A172 (cell line): ENCODE data around the gene RTL10. TPM values are rescaled to one million over a fixed set of nuclear protein-coding genes. Genes with fewer than 3 reads are reported as not detected.
A peak's percentile ranks its signal among the peaks of the same experiment; 100 is the strongest.

ENCODE experiments used
- DNase-seq: peaks from one replicate; pipeline ENCODE4 v3.0.0-alpha.2; 2015; ENCODE audit warnings: low spot score
- total RNA-seq: library from RNA; depleted of rRNA; stranded (reverse); fragments of >200 nt; shearing (Covaris generic); gene quantifications from 2 replicates; pipeline ENCODE4 v1.2.3, GENCODE V29; 2014

Gene RTL10
- total RNA-seq, 1 experiment from 2014 or later: 11.7 TPM

DNA sequence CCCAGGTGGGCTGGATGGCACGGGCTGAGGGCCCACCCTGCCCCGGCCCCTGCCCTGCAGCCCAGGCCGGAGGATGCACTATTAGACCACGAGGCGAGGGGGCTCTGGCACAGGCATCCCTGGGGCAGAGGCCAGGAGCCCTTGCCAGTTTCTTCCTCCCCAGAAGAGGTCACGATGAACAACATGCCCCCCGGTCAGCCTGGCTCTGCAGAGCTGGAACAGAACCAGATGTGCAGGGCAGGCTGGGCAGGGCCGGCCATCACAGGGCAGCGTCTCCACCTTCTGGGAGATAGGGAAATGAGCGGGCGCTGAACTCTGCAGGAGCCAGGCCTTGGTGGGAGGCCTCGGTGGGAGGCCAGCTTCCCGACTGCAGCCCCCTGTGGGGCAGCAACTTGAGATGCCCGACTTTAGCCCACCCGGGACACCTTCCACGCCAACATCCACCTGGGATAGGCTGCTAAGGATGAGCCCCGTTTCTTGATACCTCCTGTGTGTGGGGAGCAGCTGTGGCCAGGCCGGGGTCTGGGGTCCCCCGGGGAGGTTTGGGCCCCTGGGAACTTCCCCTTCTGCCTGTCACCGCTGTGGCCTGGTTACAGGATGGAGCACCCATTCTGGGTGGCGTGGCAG lies 21.8 kb upstream of the RTL10 start:
- DNase-seq: peak; percentile 51

- peak; percentile 63 for DNase-seq
These were observed 21.0 kb upstream of the RTL10 start for GRCh38 chr22:19875531-19876313.

DNA sequence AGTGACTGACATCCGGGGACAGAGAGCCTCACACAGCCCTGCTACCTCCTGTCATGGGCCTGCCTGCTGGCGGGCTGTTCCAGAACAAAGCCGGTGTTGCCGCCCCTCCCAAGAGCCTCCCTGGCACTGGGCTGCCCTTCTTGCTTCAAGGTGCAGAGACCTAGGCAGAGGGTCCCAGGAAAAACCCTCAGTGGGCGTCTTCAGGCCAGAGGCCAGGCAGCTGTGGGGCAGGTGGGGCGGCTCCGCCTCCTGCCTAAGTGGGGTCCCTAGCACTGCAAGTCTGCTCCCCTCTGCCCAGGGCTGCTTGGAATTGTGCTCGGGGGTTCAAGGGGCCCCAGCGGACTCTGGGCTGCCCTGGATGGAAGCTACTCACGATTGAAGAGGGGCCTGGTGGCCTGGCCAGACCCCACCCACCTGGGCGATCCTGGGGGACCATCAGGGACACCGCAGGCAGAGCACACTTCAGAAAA lies 20.4 kb upstream of the RTL10 start:
- no peak for DNase-seq

DNA sequence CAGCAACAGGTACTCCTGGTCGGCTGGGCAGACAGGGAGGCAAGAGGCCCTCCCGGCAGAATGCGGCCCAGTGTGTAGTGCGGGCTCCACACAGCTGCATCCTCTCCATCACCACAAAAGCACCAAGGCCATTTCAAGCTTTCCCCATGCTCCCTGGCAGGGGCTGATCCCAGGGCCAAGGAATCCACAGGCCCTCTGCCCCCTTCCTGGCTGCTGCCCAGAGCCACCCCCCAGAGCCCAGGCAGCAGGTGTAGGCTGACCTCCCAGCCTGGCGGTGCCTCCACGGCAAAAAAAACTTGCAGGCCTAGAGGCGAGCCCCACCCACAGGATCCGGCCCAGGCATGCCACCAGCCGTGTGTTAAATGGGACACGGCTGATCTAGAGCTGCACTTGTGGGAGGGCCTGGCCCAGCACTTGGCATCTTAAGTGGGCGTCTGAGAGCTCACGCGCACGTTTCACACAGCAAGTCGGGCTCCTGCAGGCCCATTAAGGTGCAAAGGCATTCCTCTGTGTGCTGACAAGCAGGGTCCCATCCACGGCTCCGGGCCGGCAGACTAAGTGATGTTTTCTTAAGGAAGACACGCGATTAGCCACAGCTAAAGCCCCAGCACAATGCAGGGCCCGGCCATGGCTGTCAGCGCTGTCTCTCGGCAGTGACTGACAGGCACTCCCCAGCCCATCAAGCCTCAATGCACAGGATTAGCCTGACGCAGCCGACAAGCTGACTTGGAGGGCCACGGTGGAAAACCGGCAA lies 19.8 kb upstream of the RTL10 start:
- no peak for DNase-seq

DNA sequence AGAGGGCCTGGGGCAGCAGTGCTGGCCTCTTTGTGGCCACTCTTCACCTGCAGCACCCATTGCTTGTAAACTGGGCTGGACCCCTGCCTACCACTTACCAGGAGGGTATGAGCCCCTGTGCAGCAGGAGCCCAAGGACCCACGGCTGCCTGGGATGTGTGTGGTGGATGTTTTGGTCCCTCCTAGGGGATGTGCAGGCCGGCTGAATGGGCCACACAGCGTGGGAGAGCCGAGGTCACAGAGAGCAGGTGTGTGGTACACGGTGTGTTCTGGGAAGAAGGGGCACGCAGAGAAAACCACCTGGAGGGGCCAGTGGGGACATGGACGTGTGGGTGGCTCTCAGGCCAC lies 19.3 kb upstream of the RTL10 start:
- no peak for DNase-seq

GRCh38 chr22:19873138-19873959 lies 18.7 kb upstream of the RTL10 start:
- DNase-seq: no peak

DNA sequence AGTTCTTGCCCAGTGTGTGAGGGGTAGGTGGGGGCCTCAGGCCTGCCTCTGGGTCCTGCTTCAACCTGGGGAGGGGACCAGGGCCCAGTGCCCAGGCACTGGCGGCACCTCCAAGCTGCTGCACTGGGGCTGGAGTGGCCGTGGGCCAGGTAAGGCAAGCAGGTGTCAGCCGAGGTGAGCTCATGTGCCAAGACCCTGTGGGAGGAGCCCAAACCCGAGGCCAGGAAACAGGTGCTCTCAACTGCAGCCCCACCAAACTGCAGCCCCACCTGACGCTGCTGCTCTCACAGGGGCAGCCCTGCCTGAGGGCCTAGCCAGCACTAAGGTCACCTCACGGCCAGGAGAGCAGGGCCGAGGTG lies 18.1 kb upstream of the RTL10 start:
- no peak for DNase-seq

DNA sequence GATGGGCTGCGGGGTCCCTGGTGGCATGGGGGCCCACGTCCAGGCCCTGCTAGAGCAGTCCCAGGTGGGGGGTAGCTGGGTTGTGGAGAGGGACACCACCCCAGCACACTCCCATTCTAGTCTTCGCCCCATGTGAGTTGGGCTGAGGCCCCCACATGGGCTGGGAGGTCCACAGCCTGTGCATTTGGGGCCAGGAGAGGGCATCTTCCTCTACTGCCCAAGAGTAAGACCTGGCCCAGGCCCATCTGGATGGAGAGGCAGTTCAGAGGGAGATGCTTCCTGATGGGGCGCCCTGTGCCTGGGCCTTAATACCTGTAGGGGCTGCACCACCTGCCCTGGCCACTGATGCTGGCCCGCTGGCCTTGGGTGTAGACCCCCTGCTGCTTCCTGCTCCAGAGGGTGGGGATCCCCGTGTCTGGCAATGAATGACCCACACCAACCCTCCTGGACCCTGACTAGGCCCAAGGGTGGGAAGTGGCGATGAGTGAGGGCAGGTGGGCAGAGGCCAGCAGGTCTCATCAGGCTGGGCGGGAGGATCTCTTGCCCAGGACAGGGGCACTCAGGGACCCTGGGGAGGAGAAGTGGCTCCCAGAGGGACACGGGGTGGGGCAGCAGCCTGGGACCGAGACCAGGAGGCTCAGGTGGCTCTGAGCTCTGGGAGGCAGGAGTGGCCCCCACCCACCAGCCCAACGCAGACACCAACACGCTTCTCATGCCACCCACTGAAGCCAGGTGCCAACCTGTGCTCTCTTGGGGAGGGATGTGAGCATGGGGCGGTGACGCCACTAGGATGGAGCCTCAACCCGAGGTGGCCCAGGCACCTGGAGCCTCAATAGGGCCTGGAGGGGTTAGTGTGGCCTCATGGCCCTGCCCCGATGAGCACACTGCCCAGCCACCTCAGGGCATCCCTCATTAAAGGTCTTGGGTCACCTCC lies 17.4 kb upstream of the RTL10 start:
- no peak for DNase-seq

- no peak for DNase-seq
These were observed 16.6 kb upstream of the RTL10 start for GRCh38 chr22:19871023-19871844.

GRCh38 chr22:19870153-19871022 lies 15.7 kb upstream of the RTL10 start:
- DNase-seq: no peak

DNA sequence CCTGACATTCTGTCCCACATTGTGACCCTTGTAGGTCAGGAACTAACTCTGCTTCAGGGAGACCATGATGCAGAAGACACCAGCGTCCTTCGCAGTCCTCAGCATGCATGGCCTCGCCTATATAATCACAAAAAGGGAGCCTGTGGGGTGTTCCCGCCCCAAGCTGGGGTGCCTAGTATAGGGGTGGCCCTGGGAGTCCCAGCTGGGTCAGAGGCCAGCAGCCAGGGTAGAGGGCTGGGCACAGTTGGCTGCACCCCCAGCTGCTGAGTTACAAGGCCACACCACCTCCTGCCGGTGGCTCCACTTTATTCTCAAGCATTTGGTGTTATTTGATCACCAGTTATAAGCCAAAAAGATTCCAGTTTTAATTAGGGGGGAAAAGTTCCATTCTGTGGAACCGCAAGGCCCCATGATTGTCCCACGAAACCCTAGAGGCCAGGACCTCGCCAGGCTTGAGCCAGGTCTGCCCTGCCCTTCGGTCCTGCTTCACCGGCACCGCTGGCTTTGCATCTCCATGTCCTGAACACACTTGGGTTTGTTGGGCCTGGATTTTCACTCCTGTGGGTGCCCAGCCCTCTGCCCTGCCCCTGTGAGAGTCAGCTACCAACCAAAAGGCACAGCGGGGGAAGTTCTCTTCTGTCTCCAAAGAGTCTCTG lies 15.0 kb upstream of the RTL10 start:
- no peak for DNase-seq

DNA sequence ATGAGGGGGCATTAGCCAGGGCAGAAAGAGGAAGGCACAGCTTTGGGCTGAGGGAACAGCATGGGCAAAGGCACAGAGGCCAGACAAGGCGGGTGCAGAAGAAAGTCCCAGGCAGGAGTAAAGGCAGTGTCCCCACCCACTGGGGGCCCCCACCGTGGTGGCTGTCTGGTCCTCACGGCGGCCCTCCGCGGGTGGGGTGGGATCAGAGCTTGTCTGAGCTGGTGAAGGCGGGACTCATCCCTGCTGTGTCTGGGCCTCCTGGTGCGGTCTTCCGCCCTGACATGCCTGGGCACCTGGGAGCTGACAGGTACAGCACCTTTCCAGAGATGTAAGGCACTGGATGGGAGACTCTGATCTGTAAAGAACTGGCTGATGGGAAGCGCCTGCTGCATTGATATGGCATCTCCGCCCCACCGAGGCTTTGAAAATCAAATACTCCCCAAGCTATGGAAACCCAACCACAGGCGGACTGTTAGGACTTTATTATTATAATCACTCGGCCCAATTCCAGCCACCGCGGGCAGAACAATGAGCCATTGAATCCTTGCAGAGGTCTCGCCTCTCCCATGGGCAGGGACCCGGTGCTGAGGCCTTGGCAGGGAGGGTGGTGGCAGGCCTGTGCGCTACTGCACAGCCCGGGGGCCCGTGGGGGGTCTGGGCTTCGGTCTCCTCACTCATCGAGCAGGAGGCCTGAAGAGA lies 14.2 kb upstream of the RTL10 start:
- DNase-seq: no peak

- DNase-seq: no peak
These were observed 13.7 kb upstream of the RTL10 start for GRCh38 chr22:19868333-19868732.

GRCh38 chr22:19867617-19868016 lies 12.9 kb upstream of the RTL10 start:
- no peak for DNase-seq

- DNase-seq: no peak
These were observed 12.0 kb upstream of the RTL10 start for GRCh38 chr22:19866665-19867009.

DNA sequence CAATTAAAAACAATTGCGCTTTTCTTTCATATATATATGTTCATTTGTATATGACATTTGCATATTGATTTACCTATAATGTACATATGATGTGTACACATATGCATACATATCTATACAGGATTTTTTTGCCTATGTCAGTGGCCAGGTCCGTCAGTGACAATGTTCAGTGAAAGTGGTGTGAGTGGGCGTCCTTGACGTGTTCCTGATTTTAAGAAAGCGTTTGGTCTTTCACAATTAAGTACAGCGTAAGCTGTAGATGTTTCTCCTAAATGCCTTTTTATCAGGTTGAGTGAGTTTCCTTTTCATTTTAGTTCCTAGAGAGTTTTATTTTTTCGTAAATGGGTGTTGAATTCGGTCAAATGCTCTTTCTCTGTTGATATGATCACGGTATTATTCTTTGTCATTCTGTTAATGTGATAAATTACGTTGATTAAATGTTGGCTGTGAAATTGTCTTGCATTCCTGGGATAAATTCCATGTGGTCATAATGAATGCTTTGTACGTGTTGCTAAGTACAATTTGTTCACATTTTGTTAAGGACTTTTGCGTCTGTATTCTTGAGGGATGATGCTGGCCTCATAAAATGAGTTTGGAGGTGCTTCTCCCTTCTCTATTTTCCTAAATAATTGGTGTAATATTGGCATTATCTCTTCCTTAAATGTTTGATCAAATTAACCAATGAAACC lies 10.6 kb upstream of the RTL10 start:
- no peak for DNase-seq

- no peak for DNase-seq
These were observed 9.9 kb upstream of the RTL10 start for GRCh38 chr22:19864538-19865106.
